ENCODE results near the gene AKAP5.
A peak's percentile ranks its signal among the peaks of the same experiment; 100 is the strongest.

AKAP5 gene

DNA sequence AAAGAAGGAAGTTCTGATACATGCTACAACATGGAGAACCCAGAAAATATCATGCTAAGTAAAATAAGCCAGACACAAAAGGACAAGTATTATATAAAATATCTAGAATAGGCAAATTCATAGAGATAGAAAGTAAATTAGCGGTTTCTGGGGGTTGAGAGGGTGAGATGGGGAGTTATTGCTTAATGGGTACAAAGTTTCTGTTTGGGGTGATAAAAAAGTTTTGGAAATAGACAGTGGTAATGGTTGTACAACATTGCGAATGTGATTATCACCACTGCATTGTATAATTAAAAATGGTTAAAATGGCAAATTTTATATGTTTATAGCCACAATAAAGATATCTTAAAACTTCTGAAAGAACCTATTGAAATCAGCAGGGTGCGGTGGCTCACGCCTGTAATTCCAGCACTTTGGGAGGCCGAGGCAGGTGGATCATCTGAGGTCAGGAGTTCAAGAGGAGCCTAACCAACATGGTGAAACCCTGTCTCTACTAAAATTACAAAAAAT, 23.3 kb downstream of the AKAP5 start:
- H3K36me3 ChIP-seq (ENCODE audit: insufficient read depth, low read length): peaks cover 34% of the 10 kb centered on the region
- H3K9ac ChIP-seq (ENCODE audit: low read length): no peak overlapping the region
- H3K9me3 ChIP-seq (ENCODE audit: low read length): no peaks in the 10 kb centered on the region
- H3K4me3 ChIP-seq (ENCODE audit: low read depth in 1 of 2, low read length in 2 of 2): no peak overlapping the region
- H3K27me3 ChIP-seq (ENCODE audit: control insufficient read depth in 1 of 2, insufficient read depth in 2 of 2, low read length in 2 of 2): no peaks in the 10 kb centered on the region
- H3K27ac ChIP-seq (ENCODE audit: low read depth, low read length): no peak overlapping the region
- no peaks in the 10 kb centered on the region for H3K4me1 ChIP-seq (ENCODE audit: insufficient read depth, low read length)

DNA sequence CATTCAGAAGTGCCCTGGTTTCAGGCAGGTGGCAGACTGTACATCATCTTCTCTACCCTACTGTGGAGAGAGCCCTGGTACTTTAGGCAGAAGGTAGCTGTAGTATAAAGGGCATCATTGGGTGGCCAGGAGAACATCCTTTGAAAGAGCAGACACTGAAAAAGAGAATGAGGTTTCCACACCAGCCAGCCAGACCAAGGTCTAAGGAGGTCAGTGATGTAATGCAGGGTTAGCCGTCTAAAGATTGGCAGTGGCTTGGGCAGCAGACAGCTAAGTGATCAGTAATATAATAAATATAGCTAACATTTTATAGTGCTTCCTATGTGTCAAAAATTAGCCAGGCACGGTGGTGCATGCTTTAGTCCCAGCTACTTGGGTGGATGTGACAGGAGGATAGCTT, 26.3 kb downstream of the AKAP5 start:
- H3K36me3 ChIP-seq (ENCODE audit: insufficient read depth, low read length): peaks cover 28% of the 10 kb centered on the region

DNA sequence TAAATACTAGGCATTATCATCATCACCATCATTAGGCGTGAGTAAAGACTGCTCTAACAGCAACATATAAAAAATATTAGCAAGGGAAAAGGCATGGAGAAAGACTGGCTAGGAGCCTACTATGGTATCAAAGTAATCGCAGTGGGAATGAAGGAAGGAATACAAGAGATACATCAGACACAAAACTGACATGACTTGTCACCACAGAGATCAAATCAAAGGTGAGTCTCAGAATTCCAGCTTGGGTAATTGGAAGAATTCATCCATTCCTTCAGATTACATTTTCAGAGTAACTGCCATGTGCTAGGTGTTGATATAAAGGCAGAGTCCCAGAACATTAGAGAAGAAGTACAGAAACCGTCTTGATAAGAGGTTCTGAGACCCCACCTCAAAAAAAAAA, 28.2 kb downstream of the AKAP5 start:
- Histone ChIP-seq H3K36me3 (ENCODE audit: insufficient read depth, low read length) (peaks cover 13% of the 10 kb centered on the region), H3K9me3 (ENCODE audit: low read length) (no peaks in the 10 kb centered on the region), H3K27me3 (ENCODE audit: control insufficient read depth in 1 of 2, insufficient read depth in 2 of 2, low read length in 2 of 2) (no peaks in the 10 kb centered on the region), H3K4me3 (ENCODE audit: low read depth in 1 of 2, low read length in 2 of 2) (no peak overlapping the region), H3K9ac (ENCODE audit: low read length) (no peak overlapping the region), H3K27ac (ENCODE audit: low read depth, low read length) (no peak overlapping the region), H3K4me1 (ENCODE audit: insufficient read depth, low read length) (no peaks in the 10 kb centered on the region)

More for the DNA sequence above, 26.3 kb downstream of the AKAP5 start:
- no peak overlapping the region for H3K4me3 ChIP-seq (ENCODE audit: low read depth in 1 of 2, low read length in 2 of 2)
- no peaks in the 10 kb centered on the region for H3K27me3 ChIP-seq (ENCODE audit: control insufficient read depth in 1 of 2, insufficient read depth in 2 of 2, low read length in 2 of 2)
- H3K4me1 ChIP-seq (ENCODE audit: insufficient read depth, low read length): no peaks in the 10 kb centered on the region
- no peak overlapping the region for H3K9ac ChIP-seq (ENCODE audit: low read length)
- no peak overlapping the region for H3K27ac ChIP-seq (ENCODE audit: low read depth, low read length)
- no peaks in the 10 kb centered on the region for H3K9me3 ChIP-seq (ENCODE audit: low read length)

DNA sequence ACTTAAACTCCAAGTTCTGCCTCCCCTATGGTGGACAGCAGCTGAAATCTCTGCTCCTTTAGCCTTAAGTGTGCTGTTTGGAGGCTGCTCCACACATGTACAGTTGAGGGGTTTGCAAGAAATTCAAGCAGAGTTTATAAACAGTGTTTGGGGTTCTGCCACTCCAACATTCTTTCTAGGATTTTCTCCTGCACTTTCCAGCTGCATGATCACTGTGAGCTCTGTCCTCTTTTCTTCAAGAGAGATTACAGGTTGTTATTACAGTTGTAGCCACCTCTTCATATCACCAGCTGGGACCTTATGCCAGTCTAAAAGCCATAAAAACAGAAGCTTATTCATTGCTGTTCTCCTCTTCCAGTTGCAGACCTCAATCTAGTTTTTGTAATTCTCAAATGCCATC, 30.0 kb downstream of the AKAP5 start:
- no peak overlapping the region for H3K9ac ChIP-seq (ENCODE audit: low read length)
- H3K9me3 ChIP-seq (ENCODE audit: low read length): no peaks in the 10 kb centered on the region
- no peaks in the 10 kb centered on the region for H3K27me3 ChIP-seq (ENCODE audit: control insufficient read depth in 1 of 2, insufficient read depth in 2 of 2, low read length in 2 of 2)
- H3K4me3 ChIP-seq (ENCODE audit: low read depth in 1 of 2, low read length in 2 of 2): no peak overlapping the region
- H3K36me3 ChIP-seq (ENCODE audit: insufficient read depth, low read length): peaks cover 10% of the 10 kb centered on the region
- no peak overlapping the region for H3K27ac ChIP-seq (ENCODE audit: low read depth, low read length)
- H3K4me1 ChIP-seq (ENCODE audit: insufficient read depth, low read length): peaks cover 5% of the 10 kb centered on the region

DNA sequence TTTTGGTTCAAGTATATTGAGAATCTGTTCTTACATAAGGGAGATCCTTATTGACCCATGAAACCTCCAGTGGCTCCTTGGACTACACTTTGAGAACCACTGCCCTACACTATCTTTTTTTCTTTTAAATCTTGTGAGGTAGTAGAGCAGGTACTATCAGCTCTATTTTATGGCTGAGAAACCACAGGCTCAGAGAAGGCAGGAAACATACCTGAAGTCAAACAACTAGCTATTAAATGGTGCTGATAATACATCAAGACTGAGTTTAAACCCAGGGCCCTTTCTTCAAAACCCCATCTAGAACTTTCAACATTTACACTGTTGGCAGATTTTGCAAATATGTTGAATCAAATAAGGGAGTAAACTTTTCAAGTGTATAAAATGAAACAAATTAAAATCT, 31.5 kb downstream of the AKAP5 start:
- no peak overlapping the region for H3K27ac ChIP-seq (ENCODE audit: low read depth, low read length)
- no peaks in the 10 kb centered on the region for H3K9me3 ChIP-seq (ENCODE audit: low read length)
- H3K27me3 ChIP-seq (ENCODE audit: control insufficient read depth in 1 of 2, insufficient read depth in 2 of 2, low read length in 2 of 2): no peaks in the 10 kb centered on the region
- peaks cover 16% of the 10 kb centered on the region for H3K4me1 ChIP-seq (ENCODE audit: insufficient read depth, low read length)
- no peak overlapping the region for H3K4me3 ChIP-seq (ENCODE audit: low read depth in 1 of 2, low read length in 2 of 2)
- no peak overlapping the region for H3K9ac ChIP-seq (ENCODE audit: low read length)
- peaks cover 5% of the 10 kb centered on the region for H3K36me3 ChIP-seq (ENCODE audit: insufficient read depth, low read length)

DNA sequence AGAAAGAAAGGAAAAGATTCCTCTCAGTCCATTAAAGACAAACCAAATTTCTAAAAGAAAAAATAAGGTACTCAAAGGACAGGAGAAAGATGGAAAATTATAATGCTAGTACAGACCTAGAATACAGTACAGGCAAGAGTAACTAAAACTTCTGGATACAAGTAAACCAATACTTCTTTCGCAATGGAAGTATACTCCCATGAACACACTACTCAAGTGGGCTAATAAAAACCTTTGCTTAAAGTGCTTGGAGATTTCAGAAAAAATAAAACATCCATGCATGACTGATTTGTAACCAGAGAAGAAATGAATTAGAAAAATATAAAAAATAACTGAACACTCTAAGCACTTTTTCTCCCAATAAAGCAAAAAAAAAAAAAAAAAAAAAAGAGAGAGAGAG, 34.8 kb downstream of the AKAP5 start:
- H3K36me3 ChIP-seq (ENCODE audit: insufficient read depth, low read length): peaks cover 4% of the 10 kb centered on the region
- no peaks in the 10 kb centered on the region for H3K9me3 ChIP-seq (ENCODE audit: low read length)
- H3K9ac ChIP-seq (ENCODE audit: low read length): no peak overlapping the region
- H3K27me3 ChIP-seq (ENCODE audit: control insufficient read depth in 1 of 2, insufficient read depth in 2 of 2, low read length in 2 of 2): no peaks in the 10 kb centered on the region
- H3K4me1 ChIP-seq (ENCODE audit: insufficient read depth, low read length): peaks cover 27% of the 10 kb centered on the region
- H3K27ac ChIP-seq (ENCODE audit: low read depth, low read length): no peak overlapping the region
- no peak overlapping the region for H3K4me3 ChIP-seq (ENCODE audit: low read depth in 1 of 2, low read length in 2 of 2)

DNA sequence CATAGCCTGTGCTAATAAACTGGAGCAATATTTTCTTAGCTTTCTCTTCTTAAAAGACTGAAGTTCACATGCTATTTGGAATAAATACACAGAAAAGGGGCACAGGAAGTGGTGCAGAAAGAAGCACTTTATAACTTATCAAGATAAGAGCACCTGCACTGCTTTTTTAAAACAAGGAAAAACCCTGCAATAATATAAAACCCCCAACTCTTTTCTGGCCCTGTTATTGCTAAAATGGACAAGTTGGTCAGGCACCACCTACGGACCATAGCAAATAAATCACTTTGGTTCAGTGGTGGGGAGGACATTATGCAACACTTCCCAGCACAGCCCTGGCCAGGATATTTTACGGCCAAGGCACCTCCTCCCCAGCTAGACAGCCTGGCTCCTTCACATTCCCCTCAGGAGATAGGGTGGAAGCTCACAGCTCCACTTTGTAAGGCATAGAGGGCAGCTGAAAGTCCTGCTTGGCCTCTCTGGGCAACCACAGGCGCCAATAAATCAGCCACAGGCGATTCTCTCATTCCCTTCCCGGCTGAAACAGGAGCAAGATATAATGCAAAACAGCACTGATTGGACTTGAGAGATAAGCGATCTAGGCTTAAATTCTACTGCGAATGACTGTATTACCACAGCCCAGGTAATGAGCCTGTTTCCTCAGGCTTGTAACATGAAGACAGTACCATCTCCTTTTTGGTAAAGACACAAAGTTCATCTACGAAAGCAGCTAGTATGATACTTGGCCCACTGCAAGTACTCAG, 36.3 kb downstream of the AKAP5 start:
- H3K9me3 ChIP-seq (ENCODE audit: low read length): no peaks in the 10 kb centered on the region
- peaks cover 30% of the 10 kb centered on the region for H3K4me1 ChIP-seq (ENCODE audit: insufficient read depth, low read length)
- H3K4me3 ChIP-seq (ENCODE audit: low read depth in 1 of 2, low read length in 2 of 2): peak overlapping the region; percentile 5 to 79
- H3K27me3 ChIP-seq (ENCODE audit: control insufficient read depth in 1 of 2, insufficient read depth in 2 of 2, low read length in 2 of 2): no peaks in the 10 kb centered on the region
- H3K36me3 ChIP-seq (ENCODE audit: insufficient read depth, low read length): no peaks in the 10 kb centered on the region
- peak overlapping the region; percentile 100 for H3K27ac ChIP-seq (ENCODE audit: low read depth, low read length)
- H3K9ac ChIP-seq (ENCODE audit: low read length): peak overlapping the region; percentile 34

DNA sequence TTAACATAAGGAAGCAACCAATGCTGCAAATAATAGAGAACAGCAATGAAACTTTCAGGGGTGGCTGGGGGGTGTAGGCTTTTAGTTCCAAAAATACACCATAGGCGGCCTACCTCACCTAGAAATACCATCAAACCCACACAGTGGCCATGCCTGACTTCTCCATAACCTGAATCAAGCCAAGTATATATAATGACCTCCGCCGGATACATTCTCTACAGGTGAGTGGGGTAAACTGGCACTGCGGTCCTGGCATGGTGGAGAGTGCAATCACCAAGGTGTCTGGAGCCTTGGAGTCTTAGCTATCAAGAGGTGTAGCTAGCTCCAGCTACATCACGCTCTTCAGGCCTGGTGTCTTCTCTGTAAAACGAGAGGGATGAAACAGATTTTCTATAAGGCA, 37.2 kb downstream of the AKAP5 start:
- Histone ChIP-seq H3K27ac (ENCODE audit: low read depth, low read length) (peak overlapping the region; percentile 100), H3K4me1 (ENCODE audit: insufficient read depth, low read length) (peaks cover 39% of the 10 kb centered on the region), H3K27me3 (ENCODE audit: control insufficient read depth in 1 of 2, insufficient read depth in 2 of 2, low read length in 2 of 2) (no peaks in the 10 kb centered on the region)

DNA sequence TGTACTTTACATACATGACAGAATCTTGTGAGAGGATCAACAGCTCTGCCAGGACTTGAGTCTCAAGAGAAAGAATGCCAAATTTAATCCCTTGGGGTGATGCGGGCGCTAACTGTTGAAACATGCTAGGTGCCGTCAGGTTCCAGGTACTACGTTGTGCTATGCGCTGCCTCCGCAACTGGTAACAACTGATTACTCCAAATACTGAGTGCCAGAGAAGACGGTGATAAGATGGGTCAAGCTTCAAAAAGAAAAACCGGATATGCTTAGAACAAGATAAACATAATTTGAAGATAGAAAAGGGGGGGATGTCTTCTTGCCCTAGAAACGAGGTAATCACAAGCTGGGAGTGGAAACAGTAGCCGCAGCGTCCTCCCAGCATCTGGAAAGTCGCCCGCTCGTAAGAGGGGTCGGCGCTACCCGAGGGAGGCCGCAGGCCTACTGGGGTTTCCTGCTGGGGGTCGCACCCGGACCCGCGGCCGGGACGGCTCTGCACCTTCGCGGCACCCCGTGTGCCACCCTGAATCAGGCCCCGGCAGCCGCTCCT, 37.7 kb downstream of the AKAP5 start:
- H3K27me3 ChIP-seq (ENCODE audit: control insufficient read depth in 1 of 2, insufficient read depth in 2 of 2, low read length in 2 of 2): no peaks in the 10 kb centered on the region
- peak overlapping the region; percentile 100 for H3K27ac ChIP-seq (ENCODE audit: low read depth, low read length)
- H3K4me3 ChIP-seq (ENCODE audit: low read depth in 1 of 2, low read length in 2 of 2): peak overlapping the region; percentile 79 to 97
- H3K4me1 ChIP-seq (ENCODE audit: insufficient read depth, low read length): peaks cover 44% of the 10 kb centered on the region
- no peaks in the 10 kb centered on the region for H3K9me3 ChIP-seq (ENCODE audit: low read length)
- no peaks in the 10 kb centered on the region for H3K36me3 ChIP-seq (ENCODE audit: insufficient read depth, low read length)
- H3K9ac ChIP-seq (ENCODE audit: low read length): peak overlapping the region; percentile 94

More for the DNA sequence above, 37.2 kb downstream of the AKAP5 start:
- H3K9me3 ChIP-seq (ENCODE audit: low read length): no peaks in the 10 kb centered on the region
- peak overlapping the region; percentile 79 to 97 for H3K4me3 ChIP-seq (ENCODE audit: low read depth in 1 of 2, low read length in 2 of 2)
- H3K36me3 ChIP-seq (ENCODE audit: insufficient read depth, low read length): no peaks in the 10 kb centered on the region
- peak overlapping the region; percentile 94 for H3K9ac ChIP-seq (ENCODE audit: low read length)

DNA sequence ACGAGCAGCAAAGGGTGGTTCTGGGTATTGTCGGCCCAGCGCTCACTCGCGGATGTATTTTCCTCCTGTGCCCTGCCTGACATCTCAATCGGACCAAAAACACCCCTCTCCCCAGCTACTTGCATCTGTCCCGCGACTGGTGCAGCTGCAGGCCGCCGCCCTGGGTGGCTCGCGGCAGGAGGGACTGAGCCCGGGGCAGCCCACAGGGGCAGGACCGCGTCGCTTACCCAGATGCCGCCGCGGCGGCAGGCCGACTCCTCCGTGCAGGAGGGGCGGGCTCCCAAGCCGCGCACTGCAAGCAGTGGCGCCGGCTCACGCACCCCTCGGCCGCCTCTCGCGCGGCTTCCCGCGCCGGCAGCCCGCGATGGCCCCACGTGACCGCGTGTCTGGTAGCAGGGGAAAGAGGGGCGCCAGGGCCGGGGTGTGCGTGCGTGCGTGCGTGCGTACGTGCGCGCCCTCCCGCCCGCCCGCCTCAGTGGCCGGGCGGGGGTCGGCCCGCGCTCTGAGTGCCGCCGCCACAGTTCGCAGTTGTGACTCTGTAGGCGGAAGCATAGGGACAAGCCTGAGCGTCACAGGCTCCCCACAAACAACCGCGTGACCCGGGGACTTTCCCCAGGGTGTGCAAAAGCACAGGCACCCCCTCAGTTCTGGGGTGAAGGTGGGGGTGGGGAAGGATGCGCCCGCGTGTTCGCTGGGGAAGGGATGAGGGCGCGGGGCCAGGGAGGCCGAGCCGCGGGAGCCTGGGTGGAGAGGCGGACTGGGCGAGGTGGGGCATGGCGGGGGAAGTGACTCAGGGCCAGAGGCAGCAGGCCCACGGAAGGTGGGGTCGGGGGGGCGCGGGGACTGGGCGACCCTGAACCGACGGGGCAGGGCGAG, 38.4 kb downstream of the AKAP5 start, which contains the start of gene ZBTB25:
TSS of gene ZBTB25 (minus strand) at position 405 of the 876 bp plus-strand sequence. CDS start 13,305 bp downstream, outside the sequence.
- Histone ChIP-seq H3K9ac (ENCODE audit: low read length) (peak within 1 kb of the TSS; percentile 94), H3K9me3 (ENCODE audit: low read length) (no peaks in the 10 kb centered on the region), H3K27ac (ENCODE audit: low read depth, low read length) (peak within 1 kb of the TSS; percentile 100), H3K27me3 (ENCODE audit: control insufficient read depth in 1 of 2, insufficient read depth in 2 of 2, low read length in 2 of 2) (no peaks in the 10 kb centered on the region), H3K4me3 (ENCODE audit: low read depth in 1 of 2, low read length in 2 of 2) (peak within 1 kb of the TSS; percentile 79 to 97), H3K36me3 (ENCODE audit: insufficient read depth, low read length) (no peaks in the 10 kb centered on the region), H3K4me1 (ENCODE audit: insufficient read depth, low read length) (peaks cover 49% of the 10 kb centered on the region)

DNA sequence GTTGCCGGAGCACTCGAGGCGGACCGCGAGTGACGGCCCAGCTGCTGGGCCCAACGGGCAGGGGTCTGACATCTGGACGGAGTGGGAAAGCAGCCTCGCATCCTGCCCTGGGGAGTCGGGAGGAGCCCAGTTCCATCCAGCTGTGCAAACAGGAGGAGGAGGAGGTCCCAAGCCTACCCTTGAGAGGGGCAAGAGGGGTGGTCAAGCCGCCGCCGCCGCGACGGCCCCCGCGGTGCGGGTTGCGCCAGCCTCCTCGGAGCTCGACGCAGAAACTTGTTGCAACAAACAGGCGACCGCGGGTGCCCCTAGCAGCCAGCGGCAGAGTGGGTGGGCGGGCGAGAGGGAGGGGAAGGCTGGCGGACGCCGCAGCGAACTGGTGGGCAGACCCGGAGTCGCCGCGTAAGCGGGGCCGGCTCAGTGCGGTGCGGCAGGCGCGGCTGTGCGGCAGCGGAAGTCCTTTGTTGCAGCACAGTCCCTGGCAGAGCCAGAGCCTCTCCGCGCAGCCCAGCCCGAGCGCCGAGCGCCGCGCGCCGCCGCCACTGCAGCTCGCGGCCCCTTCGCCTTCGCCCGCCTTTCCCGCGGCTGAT, 39.1 kb downstream of the AKAP5 start, which contains the start of gene ZBTB1:
TSS of gene ZBTB1 (plus strand) at position 461 of the 587 bp plus-strand sequence. CDS start 16,735 bp downstream, outside the sequence.
- Histone ChIP-seq H3K4me3 (ENCODE audit: low read depth in 1 of 2, low read length in 2 of 2) (peak within 1 kb of the TSS; percentile 79 to 97), H3K9me3 (ENCODE audit: low read length) (no peaks in the 10 kb centered on the region), H3K4me1 (ENCODE audit: insufficient read depth, low read length) (peaks cover 53% of the 10 kb centered on the region), H3K9ac (ENCODE audit: low read length) (peak within 1 kb of the TSS; percentile 27), H3K27ac (ENCODE audit: low read depth, low read length) (peak within 1 kb of the TSS; percentile 100), H3K27me3 (ENCODE audit: control insufficient read depth in 1 of 2, insufficient read depth in 2 of 2, low read length in 2 of 2) (no peaks in the 10 kb centered on the region), H3K36me3 (ENCODE audit: insufficient read depth, low read length) (no peaks in the 10 kb centered on the region)

All from muscle layer of colon (tissue), 2 donors.